SH-SY5Y (cell line): ENCODE data around the gene CBX4.

Source experiments
- GATA2 ChIP-seq: IDR thresholded peaks from 2 replicates; pipeline ENCODE4 v1.6.1; 2011; ENCODE audit warnings: mild to moderate bottlenecking, low read depth, low read length
- GATA3 ChIP-seq: IDR thresholded peaks from 2 replicates; pipeline ENCODE4 v1.6.1; 2011; ENCODE audit warnings: low read depth, mild to moderate bottlenecking, low read length, moderate library complexity

DNA sequence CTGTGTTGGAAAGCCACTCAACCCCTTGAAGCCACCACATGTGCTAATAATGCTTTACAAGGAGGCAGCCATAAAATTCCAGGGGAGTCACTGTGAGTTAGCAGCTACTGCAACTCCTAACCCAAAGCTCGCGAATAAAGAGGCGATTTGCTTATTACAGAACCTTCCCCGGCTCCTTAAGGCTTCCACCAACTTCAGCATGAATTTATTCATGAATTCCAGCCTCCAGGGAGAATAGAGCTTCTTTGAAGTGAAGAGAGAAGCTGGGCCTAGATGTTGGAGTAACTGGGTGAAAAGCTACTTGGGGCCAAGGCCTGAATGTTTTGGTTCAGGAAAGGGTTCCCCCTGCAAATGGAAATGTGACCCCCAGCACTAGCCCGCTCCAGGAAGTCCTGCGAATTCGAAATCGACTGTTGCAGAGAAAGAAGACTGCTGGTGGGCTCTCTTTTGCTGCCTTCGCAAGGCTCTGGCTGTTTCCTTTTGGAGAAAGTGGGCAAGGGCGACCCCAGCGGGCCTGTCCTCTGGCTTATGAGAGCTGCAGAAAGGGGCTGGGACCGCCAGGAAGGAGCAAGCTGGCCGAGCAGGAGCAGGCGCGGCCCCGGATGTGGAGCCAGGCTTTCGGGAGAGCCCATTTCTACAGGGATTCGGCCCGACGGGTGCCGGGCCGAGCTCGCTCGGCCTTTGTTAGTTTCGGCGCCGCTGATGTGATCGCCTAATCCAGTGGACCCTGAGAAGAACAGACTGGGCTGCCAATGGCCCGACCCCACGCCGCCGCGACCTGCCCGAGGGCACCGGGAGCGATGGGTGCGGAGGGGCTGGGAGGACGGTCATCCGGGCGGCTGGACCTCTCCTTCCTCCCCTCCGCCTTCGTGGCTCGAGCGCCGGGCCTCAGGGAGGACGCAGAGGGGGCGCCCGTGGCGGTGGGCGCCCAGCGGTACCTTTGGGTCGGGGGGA lies 50.0 kb downstream of the CBX4 start:
- TF ChIP-seq GATA2 (no peak), GATA3 (no peak)
